NCI-H82 treated with DMSO at 0.1 percent for 48 hours (cell line): ENCODE results near the gene MYRIP.

Experiments
- DNase-seq: peaks from one replicate; lab custom pipeline; 2025; ENCODE audit not compliant: unreplicated experiment; lab: John Stamatoyannopoulos, UW

The MYRIP gene

GRCh38 chr3:39903253-39903652 is 93.8 kb downstream of the MYRIP start:
- no peak for DNase-seq

GRCh38 chr3:39905788-39906187 is 96.4 kb downstream of the MYRIP start:
- no peak for DNase-seq

GRCh38 chr3:39907981-39908380 is 98.6 kb downstream of the MYRIP start:
- DNase-seq: no peak

- DNase-seq: no peak
These were observed 100.7 kb downstream of the MYRIP start for GRCh38 chr3:39910135-39910534.

GRCh38 chr3:39910826-39911464 is 101.5 kb downstream of the MYRIP start:
- DNase-seq: no peak

GRCh38 chr3:39911465-39912309 is 102.3 kb downstream of the MYRIP start:
- DNase-seq: no peak

- no peak for DNase-seq
These were observed 105.6 kb downstream of the MYRIP start for GRCh38 chr3:39915027-39915426.

- no peak for DNase-seq
These were observed 107.8 kb downstream of the MYRIP start for GRCh38 chr3:39917065-39917773.

- no peak for DNase-seq
These were observed 109.9 kb downstream of the MYRIP start for GRCh38 chr3:39919281-39919680.

GRCh38 chr3:39920271-39920670 is 110.9 kb downstream of the MYRIP start:
- DNase-seq: no peak

GRCh38 chr3:39927479-39927878 is 118.1 kb downstream of the MYRIP start:
- DNase-seq: no peak

- DNase-seq: no peak
These were observed 124.7 kb downstream of the MYRIP start for GRCh38 chr3:39933986-39934693.

GRCh38 chr3:39934696-39935095 is 125.3 kb downstream of the MYRIP start:
- DNase-seq: no peak

- DNase-seq: no peak
These were observed 125.9 kb downstream of the MYRIP start for GRCh38 chr3:39935261-39935660.

- DNase-seq: no peak
These were observed 127.4 kb downstream of the MYRIP start for GRCh38 chr3:39936848-39937247.

GRCh38 chr3:39937315-39937714 is 127.9 kb downstream of the MYRIP start:
- no peak for DNase-seq

- DNase-seq: no peak
These were observed 128.5 kb downstream of the MYRIP start for GRCh38 chr3:39937874-39938273.

GRCh38 chr3:39941931-39942330 is 132.5 kb downstream of the MYRIP start:
- DNase-seq: no peak

GRCh38 chr3:39960515-39961191 is 151.2 kb downstream of the MYRIP start:
- DNase-seq: no peak

- DNase-seq: no peak
These were observed 151.8 kb downstream of the MYRIP start for GRCh38 chr3:39961230-39961629.

GRCh38 chr3:39962581-39962980 is 153.2 kb downstream of the MYRIP start:
- DNase-seq: no peak
